Neural cell (in vitro differentiated cells): ENCODE measurements around the gene ITGB6.

ENCODE experiments used
- POLR2AphosphoS5 ChIP-seq: IDR thresholded peaks from 2 replicates; pipeline ENCODE4 v1.6.1; 2012
- TAF1 ChIP-seq: IDR thresholded peaks from 2 replicates; pipeline ENCODE4 v1.6.1; 2012; ENCODE audit warnings: low read depth
- TF ChIP-seq, protein P1 (sequence below): fragments of 450-650 bp; IDR thresholded peaks from 2 replicates; pipeline ENCODE4 v1.5.1; 2014; ENCODE audit warnings: antibody characterized with exemption, mild to moderate bottlenecking, moderate library complexity; ENCODE audit not compliant: poor library complexity, severe bottlenecking

DNA sequence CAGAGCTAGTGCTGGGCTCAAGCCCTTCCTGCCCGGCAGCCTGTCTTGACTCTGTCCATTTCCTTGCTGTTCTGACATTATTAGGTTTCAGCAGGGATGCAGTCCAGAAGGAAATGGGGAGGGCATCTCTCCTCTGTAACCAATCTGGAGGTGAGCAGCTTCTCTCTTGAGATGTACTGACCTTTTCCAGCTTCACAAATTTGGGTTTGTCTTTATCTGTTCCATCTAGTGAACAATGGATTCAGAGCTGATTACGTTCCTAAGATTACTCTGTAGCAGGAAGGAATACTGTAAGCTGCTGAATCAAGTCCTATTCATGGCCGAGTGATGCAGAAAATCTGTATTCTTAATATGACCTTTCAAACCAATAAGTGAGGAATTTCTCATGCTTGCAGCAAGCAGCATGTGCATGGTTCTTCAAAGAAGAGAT lies 148.7 kb downstream of the ITGB6 start:
- TF ChIP-seq, protein P1, sequence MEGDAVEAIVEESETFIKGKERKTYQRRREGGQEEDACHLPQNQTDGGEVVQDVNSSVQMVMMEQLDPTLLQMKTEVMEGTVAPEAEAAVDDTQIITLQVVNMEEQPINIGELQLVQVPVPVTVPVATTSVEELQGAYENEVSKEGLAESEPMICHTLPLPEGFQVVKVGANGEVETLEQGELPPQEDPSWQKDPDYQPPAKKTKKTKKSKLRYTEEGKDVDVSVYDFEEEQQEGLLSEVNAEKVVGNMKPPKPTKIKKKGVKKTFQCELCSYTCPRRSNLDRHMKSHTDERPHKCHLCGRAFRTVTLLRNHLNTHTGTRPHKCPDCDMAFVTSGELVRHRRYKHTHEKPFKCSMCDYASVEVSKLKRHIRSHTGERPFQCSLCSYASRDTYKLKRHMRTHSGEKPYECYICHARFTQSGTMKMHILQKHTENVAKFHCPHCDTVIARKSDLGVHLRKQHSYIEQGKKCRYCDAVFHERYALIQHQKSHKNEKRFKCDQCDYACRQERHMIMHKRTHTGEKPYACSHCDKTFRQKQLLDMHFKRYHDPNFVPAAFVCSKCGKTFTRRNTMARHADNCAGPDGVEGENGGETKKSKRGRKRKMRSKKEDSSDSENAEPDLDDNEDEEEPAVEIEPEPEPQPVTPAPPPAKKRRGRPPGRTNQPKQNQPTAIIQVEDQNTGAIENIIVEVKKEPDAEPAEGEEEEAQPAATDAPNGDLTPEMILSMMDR: no peak
- TF ChIP-seq POLR2AphosphoS5 (no peak), TAF1 (no peak)
